ENCODE data around the gene GSS. TPM values are rescaled to one million over a fixed set of nuclear protein-coding genes. Genes with fewer than 3 reads are reported as not detected.

Gene GSS
- total and polyA plus RNA-seq, 2 of the 8 experiments (the other 6 are each of a cell fraction or from before 2014, with no cell fraction given): 34.6 to 43.2 TPM

DNA sequence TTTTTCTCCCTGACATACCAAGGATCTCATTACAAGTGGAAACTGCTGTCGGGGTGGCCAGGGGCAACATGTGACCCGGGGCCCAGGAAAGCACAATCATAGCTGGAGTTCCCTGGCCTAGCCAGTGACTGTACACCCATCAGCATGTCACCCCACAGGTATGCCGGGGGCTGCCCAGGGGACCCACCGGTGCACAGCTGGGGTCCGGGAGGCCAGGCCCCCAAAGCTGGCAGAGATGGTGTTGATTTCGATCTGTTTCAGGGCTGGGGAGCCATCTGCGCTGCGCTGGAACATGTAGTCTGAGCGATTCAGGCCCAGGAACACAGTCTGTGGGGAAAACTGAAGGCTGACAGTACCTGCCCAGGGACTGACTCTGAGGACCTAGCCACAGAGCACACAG, 13.3 kb downstream of the GSS start:
- H3K9ac ChIP-seq (replicated peaks in 1 of 4; ENCODE audit: extremely low read depth in 1 of 4, low read depth in 3 of 4, low read length in 3 of 4): no peak overlapping the region
- 99% methylated on average over 8 of the region's 9 CpGs; no CpG with 5 or more reads in 1 of the 2 experiments for WGBS, 2 experiments (ENCODE audit: extremely low coverage in 1 of 2, insufficient coverage in 1 of 2, insufficient read length in 1 of 2, insufficient replicate concordance in 2 of 2, low coverage in 1 of 2, low lambda C conversion rate in 2 of 2, missing lambda C conversion rate in 1 of 2)
- TF ChIP-seq TAF1 (IDR thresholded peaks at IDR 0.05; ENCODE audit: low read depth, low read length) (no peak), BACH1 (IDR thresholded peaks at IDR 0.05; ENCODE audit: low read length) (no peak), KDM5A (IDR thresholded peaks at IDR 0.05; ENCODE audit: low read length) (no peak), KDM4A (IDR thresholded peaks at IDR 0.05; ENCODE audit: low read depth, low read length, severe bottlenecking) (no peak), BCL11A (IDR thresholded peaks at IDR 0.05; ENCODE audit: low read depth in 2 of 2, low read length in 2 of 2) (no peak), SUZ12 (IDR thresholded peaks at IDR 0.05; ENCODE audit: low read length) (no peak)
- TF ChIP-seq, protein P1, sequence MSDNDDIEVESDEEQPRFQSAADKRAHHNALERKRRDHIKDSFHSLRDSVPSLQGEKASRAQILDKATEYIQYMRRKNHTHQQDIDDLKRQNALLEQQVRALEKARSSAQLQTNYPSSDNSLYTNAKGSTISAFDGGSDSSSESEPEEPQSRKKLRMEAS (IDR thresholded peaks at IDR 0.05): no peak
- no peak overlapping the region for H3K18ac ChIP-seq (ENCODE audit: extremely low read depth, low read length)
- no peak overlapping the region for H4K5ac ChIP-seq (ENCODE audit: insufficient read length, low read depth, low read length)
- H3K56ac ChIP-seq (replicated peaks; ENCODE audit: insufficient read length, low read depth, low read length): no peak overlapping the region
- H3K14ac ChIP-seq (ENCODE audit: insufficient read length): no peak overlapping the region
- peaks cover 2 to 15% (median 8%) of the 10 kb centered on the region in 4 experiments; a peak in 5 of 8 replicates for H3K36me3 ChIP-seq (ENCODE audit: control insufficient read depth in 2 of 4, insufficient read depth in 4 of 4, low read length in 3 of 4)
- H3K23ac ChIP-seq (ENCODE audit: insufficient read length): no peak overlapping the region
- FAIRE-seq (no peak), DNase-seq (ENCODE audit: low read depth in 1 of 2, low spot score in 2 of 2) (no peak)
- CTCF ChIA-PET (ENCODE audit: partially characterized antibody): interaction anchor here (0.9 to 2.6 kb wide), 4 partner anchors 9 to 68 kb away, joined by 3 to 11 read pairs (median 3); partner anchors contain the start of gene ACSS2
- H2BK5ac ChIP-seq (ENCODE audit: low read depth, low read length): no peak overlapping the region
- no peak overlapping the region for H4K91ac ChIP-seq (replicated peaks; ENCODE audit: insufficient read length, low read length)
- H2BK15ac ChIP-seq (ENCODE audit: low read length): no peak overlapping the region
- H3K4me2 ChIP-seq (ENCODE audit: insufficient read depth in 1 of 2, low read depth in 2 of 2, low read length in 2 of 2): no peak overlapping the region
- H3K79me1 ChIP-seq (ENCODE audit: low read depth, low read length): no peaks in the 10 kb centered on the region
- H2AK5ac ChIP-seq (ENCODE audit: low read depth, low read length): no peak overlapping the region
- H3K9me3 ChIP-seq (ENCODE audit: insufficient read depth in 2 of 2, low read depth in 1 of 2, low read length in 1 of 2): no peaks in the 10 kb centered on the region
- no peaks in the 10 kb centered on the region for H3K27me3 ChIP-seq (replicated peaks in 1 of 4; ENCODE audit: control insufficient read depth in 3 of 4, extremely low read depth in 1 of 4, insufficient read depth in 3 of 4, low read length in 3 of 4)
- H2AFZ ChIP-seq (ENCODE audit: low read length): no peak overlapping the region
- H4K20me1 ChIP-seq (replicated peaks in 1 of 2; ENCODE audit: control insufficient read depth in 1 of 2, insufficient read depth in 2 of 2, low read length in 2 of 2): peaks cover 0 to 2% of the 10 kb centered on the region in 2 experiments
- H3K79me2 ChIP-seq (ENCODE audit: control insufficient read depth in 1 of 2, insufficient read depth in 2 of 2, low read length in 2 of 2): no peaks in the 10 kb centered on the region
- no peak overlapping the region for H3K4ac ChIP-seq (replicated peaks; ENCODE audit: insufficient read length, low read depth, low read length)
- no peaks in the 10 kb centered on the region for H3K4me1 ChIP-seq (replicated peaks in 1 of 4; ENCODE audit: control insufficient read depth in 3 of 4, insufficient read depth in 4 of 4, low read length in 3 of 4)
- POLR2A ChIA-PET (ENCODE audit: partially characterized antibody): interaction anchor here (4.3 kb wide), 1 partner anchor 10 kb away, joined by 16 read pairs; no protein-coding TSS in a partner anchor
- no peak overlapping the region; the same call in 1 of the 2 replicates for H4K8ac ChIP-seq (ENCODE audit: extremely low read depth, insufficient read depth, low read length)
- H2BK20ac ChIP-seq (ENCODE audit: low read length): no peak overlapping the region
- no peak overlapping the region for H2BK12ac ChIP-seq (ENCODE audit: low read depth, low read length)
- no peak overlapping the region for H3K27ac ChIP-seq (ENCODE audit: low read depth, low read length)
- no peak overlapping the region for H3K4me3 ChIP-seq (ENCODE audit: extremely low read depth in 1 of 4, insufficient read depth in 2 of 4, low read depth in 3 of 4, low read length in 4 of 4)
- H2BK120ac ChIP-seq (replicated peaks; ENCODE audit: low read depth, low read length): no peak overlapping the region
- H3K23me2 ChIP-seq (ENCODE audit: low read depth, low read length): no peaks in the 10 kb centered on the region

Data from H1 (cell line).